ENCODE data around the gene TBR1. TPM values are rescaled to one million over a fixed set of nuclear protein-coding genes. Genes with fewer than 3 reads are reported as not detected.

TBR1 gene
- total RNA-seq, 6 experiments from 2014 or later: not detected

- H3K9me3 ChIP-seq: no peaks in the 10 kb centered on the region
- H3K36me3 ChIP-seq: no peaks in the 10 kb centered on the region
- H3K27ac ChIP-seq: no peak overlapping the region
- H3K27me3 ChIP-seq: peaks cover 18 to 27% of the 10 kb centered on the region in 2 donors
- WGBS (ENCODE audit: insufficient coverage, low coverage, low lambda C conversion rate, missing lambda C conversion rate): 7% methylated on average over 19 of the region's 49 CpGs
- intact Hi-C loops (cut with DNase I): no loop called here
- H3K4me1 ChIP-seq: peaks cover 0 to 40% (median 5%) of the 10 kb centered on the region in 4 donors
- DNase-seq (no peak), ATAC-seq (no peak)
- no peak for TF ChIP-seq POLR2A (IDR thresholded peaks at IDR 0.05)
- no peak for TF ChIP-seq CTCF (IDR thresholded peaks at IDR 0.05)
- no peak overlapping the region for H3K4me3 ChIP-seq
Observed at GRCh38 chr2:161418715-161419637, 2.9 kb downstream of the TBR1 start.

DNA sequence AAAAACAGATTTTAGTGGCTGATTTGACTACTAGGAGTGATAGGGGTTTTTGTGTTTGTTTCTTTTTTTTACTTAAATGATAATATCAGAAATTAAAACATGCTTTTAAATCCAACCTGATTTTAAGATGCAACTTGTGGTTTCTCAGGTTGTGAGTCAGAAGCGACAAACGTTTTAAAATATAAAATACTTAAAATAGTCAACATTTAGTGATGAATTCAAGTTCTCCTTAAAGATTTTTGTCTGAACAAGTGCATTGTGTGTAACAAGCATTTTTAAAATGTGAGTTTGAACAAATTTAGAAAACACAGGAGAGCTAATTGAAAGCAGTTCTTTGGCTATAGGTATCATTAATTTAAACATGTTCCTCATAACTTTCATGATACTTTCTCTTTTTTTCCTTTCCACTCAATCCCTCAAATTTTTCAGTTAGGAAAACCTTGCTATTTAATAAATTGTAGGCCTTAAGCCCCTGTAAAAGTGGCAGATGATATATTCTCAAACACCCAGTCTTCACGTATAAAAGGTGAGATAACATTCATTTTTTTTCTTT lies 3.6 kb downstream of the TBR1 start:
- no peak for ATAC-seq
- Histone ChIP-seq H3K36me3 (no peaks in the 10 kb centered on the region), H3K4me3 (no peak overlapping the region), H3K4me1 (peaks cover 0 to 37% (median 2%) of the 10 kb centered on the region in 4 donors), H3K27ac (no peak overlapping the region), H3K9me3 (no peaks in the 10 kb centered on the region), H3K27me3 (peaks cover 24 to 34% of the 10 kb centered on the region in 2 donors)
- TF ChIP-seq CTCF (IDR thresholded peaks at IDR 0.05) (no peak), POLR2A (IDR thresholded peaks at IDR 0.05) (no peak)
- DNase-seq: no peak
- intact Hi-C loops (cut with DNase I): no loop called here
- WGBS (ENCODE audit: insufficient coverage, low coverage, low lambda C conversion rate, missing lambda C conversion rate): 45% methylated on average over 3 of the region's 3 CpGs

- Histone ChIP-seq H3K9me3 (no peaks in the 10 kb centered on the region), H3K27me3 (peaks cover 26 to 41% of the 10 kb centered on the region in 2 donors), H3K4me3 (no peak overlapping the region), H3K27ac (no peak overlapping the region), H3K36me3 (no peaks in the 10 kb centered on the region), H3K4me1 (peaks cover 0 to 29% (median 0%) of the 10 kb centered on the region in 4 donors)
- ATAC-seq: no peak
- 28% methylated on average over 10 of the region's 11 CpGs for WGBS (ENCODE audit: insufficient coverage, low coverage, low lambda C conversion rate, missing lambda C conversion rate)
- TF ChIP-seq CTCF (IDR thresholded peaks at IDR 0.05) (no peak), POLR2A (IDR thresholded peaks at IDR 0.05) (no peak)
- no peak for DNase-seq
- intact Hi-C loops (cut with DNase I): no loop called here
Observed at GRCh38 chr2:161420406-161421074, 4.4 kb downstream of the TBR1 start.

DNA sequence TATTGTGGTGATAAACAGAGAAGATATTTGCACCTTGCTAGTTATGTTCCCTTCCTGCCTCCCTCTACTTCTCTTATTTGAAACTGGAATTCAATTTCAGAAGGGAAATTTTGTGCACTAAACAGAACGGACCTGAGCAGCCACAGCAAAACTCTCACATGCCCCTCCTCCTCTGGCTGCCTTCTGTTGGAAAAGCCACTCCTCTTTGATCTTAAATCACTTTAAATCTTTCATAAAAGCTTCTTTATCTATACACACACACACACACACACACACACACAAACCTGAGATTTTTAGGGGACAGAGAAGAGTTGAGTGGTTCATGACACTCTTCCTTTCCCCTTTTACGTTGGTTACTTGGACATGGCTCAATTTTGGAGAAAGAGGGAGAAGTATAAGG lies 5.6 kb downstream of the TBR1 start:
- Histone ChIP-seq H3K27me3 (peaks cover 26 to 50% of the 10 kb centered on the region in 2 donors), H3K4me3 (no peak overlapping the region), H3K9me3 (no peaks in the 10 kb centered on the region), H3K27ac (no peak overlapping the region), H3K36me3 (no peaks in the 10 kb centered on the region), H3K4me1 (peaks cover 0 to 26% (median 0%) of the 10 kb centered on the region in 4 donors)
- TF ChIP-seq POLR2A (IDR thresholded peaks at IDR 0.05) (no peak), CTCF (IDR thresholded peaks at IDR 0.05) (no peak)
- WGBS (ENCODE audit: insufficient coverage, low coverage, low lambda C conversion rate, missing lambda C conversion rate): 6% methylated on average over 2 of the region's 2 CpGs
- ATAC-seq: no peak
- no peak for DNase-seq
- intact Hi-C loops (cut with DNase I): no loop called here

Data from right lobe of liver (tissue), 6 donors.